H1 (cell line): ENCODE measurements around the gene ZDHHC5. TPM values are rescaled to one million over a fixed set of nuclear protein-coding genes. Genes with fewer than 3 reads are reported as not detected.
A peak's percentile ranks its signal among the peaks of the same experiment; 100 is the strongest.

Source experiments
- BACH1 ChIP-seq: IDR thresholded peaks from 2 replicates; pipeline ENCODE4 v1.6.1; 2012; ENCODE audit warnings: low read length, improper control_type of control experiment
- CBX5 ChIP-seq: fragments of 300-800, 300-1000 bp; sonication (generic); IDR thresholded peaks from 2 replicates; pipeline ENCODE4 v1.7.1; 2016; ENCODE audit warnings: antibody characterized with exemption, low read length, low read depth
- CBX8 ChIP-seq: fragments of 300-800, 300-1000 bp; sonication (generic); IDR thresholded peaks from 2 replicates; pipeline ENCODE4 v1.7.1; 2016; ENCODE audit warnings: low read depth, low read length, borderline replicate concordance
- CHD2 ChIP-seq: IDR thresholded peaks from 2 replicates; pipeline ENCODE4 v1.6.1; 2012; ENCODE audit warnings: low read length, improper control_type of control experiment
- CREB1 ChIP-seq: IDR thresholded peaks from 2 replicates; pipeline ENCODE4 v1.6.1; 2012; ENCODE audit warnings: inconsistent platforms
- GTF2F1 ChIP-seq: IDR thresholded peaks from 2 replicates; pipeline ENCODE4 v1.6.1; 2012; ENCODE audit warnings: low read depth, low read length, improper control_type of control experiment, borderline replicate concordance
- HDAC2 ChIP-seq, 2 experiments: fragments of 300-600 bp in 1 of 2; sonication (generic) in 1 of 2; IDR thresholded peaks; 2 replicates each; pipeline ENCODE4 v1.6.1; 2011 to 2012; ENCODE audit warnings: low read depth in 2 of 2, low read length in 2 of 2, mild to moderate bottlenecking in 2 of 2, moderate library complexity in 2 of 2, borderline replicate concordance in 1 of 2, inconsistent platforms in 1 of 2
- JUN ChIP-seq: IDR thresholded peaks from 2 replicates; pipeline ENCODE4 v1.6.1; 2011; ENCODE audit warnings: low read depth, mild to moderate bottlenecking, improper control_type of control experiment, low read length
- KDM1A ChIP-seq: fragments of 200-600, 300-600 bp; sonication (generic); IDR thresholded peaks from 2 replicates; pipeline ENCODE4 v1.7.1; 2016; ENCODE audit warnings: mild to moderate bottlenecking, low read length, borderline replicate concordance
- NANOG ChIP-seq: IDR thresholded peaks from 2 replicates; pipeline ENCODE4 v1.6.1; 2011; ENCODE audit warnings: low read length, low read depth, mild to moderate bottlenecking, inconsistent platforms; ENCODE audit not compliant: insufficient read depth, poor library complexity, severe bottlenecking
- POU5F1 ChIP-seq: IDR thresholded peaks from 2 replicates; pipeline ENCODE4 v1.6.1; 2011; ENCODE audit warnings: low read depth, mild to moderate bottlenecking, low read length, moderate library complexity
- RBBP5 ChIP-seq: IDR thresholded peaks from 2 replicates; pipeline ENCODE4 v1.7.1; 2012; ENCODE audit warnings: low read depth, mild to moderate bottlenecking, inconsistent platforms, low read length, moderate library complexity, borderline replicate concordance
- RFX5 ChIP-seq: IDR thresholded peaks from 2 replicates; pipeline ENCODE4 v1.6.1; 2011; ENCODE audit warnings: low read depth, low read length, improper control_type of control experiment, borderline replicate concordance
- RNF2 ChIP-seq: fragments of 200-900, 300-1000 bp; sonication (generic); IDR thresholded peaks from 2 replicates; pipeline ENCODE4 v1.7.1; 2016; ENCODE audit warnings: borderline replicate concordance, low read depth, mild to moderate bottlenecking, antibody characterized with exemption, low read length; ENCODE audit not compliant: poor library complexity, severe bottlenecking; ENCODE audit errors: missing control alignments
- SIX5 ChIP-seq: IDR thresholded peaks from 2 replicates; pipeline ENCODE4 v1.6.1; 2011; ENCODE audit warnings: mild to moderate bottlenecking, low read depth, low read length
- SP1 ChIP-seq: IDR thresholded peaks from 2 replicates; pipeline ENCODE4 v1.6.1; 2011; ENCODE audit warnings: low read depth, low read length
- SP4 ChIP-seq: IDR thresholded peaks from 2 replicates; pipeline ENCODE4 v1.6.1; 2012; ENCODE audit warnings: low read length, inconsistent platforms
- SUZ12 ChIP-seq: fragments of 200-600 bp; sonication (generic); IDR thresholded peaks from 2 replicates; pipeline ENCODE4 v1.6.1; 2012; ENCODE audit warnings: mild to moderate bottlenecking, inconsistent platforms, low read length, moderate library complexity, mixed read lengths
- TAF1 ChIP-seq: IDR thresholded peaks from 2 replicates; pipeline ENCODE4 v1.6.1; 2011; ENCODE audit warnings: mild to moderate bottlenecking, low read depth, low read length
- TCF12 ChIP-seq: IDR thresholded peaks from 2 replicates; pipeline ENCODE4 v1.6.1; 2011; ENCODE audit warnings: low read depth, mild to moderate bottlenecking, low read length
- TEAD4 ChIP-seq: IDR thresholded peaks from 2 replicates; pipeline ENCODE4 v1.6.1; 2012; ENCODE audit warnings: low read depth, low read length, inconsistent platforms, mixed read lengths
- ZNF274 ChIP-seq: IDR thresholded peaks from 2 replicates; pipeline ENCODE4 v1.7.0; 2012; ENCODE audit warnings: low read length, borderline replicate concordance; ENCODE audit errors: extremely low read depth
- polyA plus RNA-seq, 7 experiments: library from polyadenylated mRNA; depleted of rRNA in 3 of 7; stranded (reverse) in 5 of 7; unstranded in 2 of 7; fragments of >200 nt in 5 of 7; fragments of 200-250 nt in 2 of 7; gene quantifications; 1 replicate in 5 of 7; 2 replicates in 1 of 7; 4 replicates in 1 of 7; pipeline versions ENCODE4 v1.2.1 to v1.2.3, GENCODE V29; 2011 to 2013; ENCODE audit warnings: missing spikeins in 2 of 7, mixed read lengths in 2 of 7
- total RNA-seq: library from RNA; stranded (reverse); fragmentation: NEBNext Ultra II Directional; extraction: Animal tissue kit (Norgen Biotek cat#: 25700); gene quantifications from 2 replicates; pipeline ENCODE4 v1.2.1, GENCODE V29; 2021
- TF ChIP-seq, protein P1 (sequence below): IDR thresholded peaks from 2 replicates; pipeline ENCODE4 v1.6.1; 2012; ENCODE audit warnings: low read length, inconsistent platforms

Gene ZDHHC5
- total and polyA plus RNA-seq, 2 of the 8 experiments (the other 6 are each of a cell fraction or from before 2014, with no cell fraction given), result 40.0 to 56.3 TPM

GRCh38 chr11:57657194-57658022 is 10.5 kb upstream of the ZDHHC5 start, which contains the start of gene CLP1 (continued):
- TF ChIP-seq RBBP5, result no peak
- no peak for TF ChIP-seq RNF2
- no peak for TF ChIP-seq GTF2F1
- no peak for TF ChIP-seq POU5F1
- no peak for TF ChIP-seq CBX5
- no peak for TF ChIP-seq SUZ12
- peak; percentile 66 for TF ChIP-seq SP1
- no peak for TF ChIP-seq BACH1
- TF ChIP-seq CBX8, result no peak
- TF ChIP-seq CHD2, result peak; percentile 97
- TF ChIP-seq TEAD4, result no peak
- no peak for TF ChIP-seq ZNF274
- peak; percentile 91 for TF ChIP-seq SIX5
- TF ChIP-seq SP4, result 0 out of 2 replicates have a peak, but pooled peaks have one; percentile 45
- TF ChIP-seq KDM1A, result no peak
- no peak for TF ChIP-seq RFX5
- TF ChIP-seq JUN, result no peak
- no peak for TF ChIP-seq NANOG
- TF ChIP-seq, protein P1, sequence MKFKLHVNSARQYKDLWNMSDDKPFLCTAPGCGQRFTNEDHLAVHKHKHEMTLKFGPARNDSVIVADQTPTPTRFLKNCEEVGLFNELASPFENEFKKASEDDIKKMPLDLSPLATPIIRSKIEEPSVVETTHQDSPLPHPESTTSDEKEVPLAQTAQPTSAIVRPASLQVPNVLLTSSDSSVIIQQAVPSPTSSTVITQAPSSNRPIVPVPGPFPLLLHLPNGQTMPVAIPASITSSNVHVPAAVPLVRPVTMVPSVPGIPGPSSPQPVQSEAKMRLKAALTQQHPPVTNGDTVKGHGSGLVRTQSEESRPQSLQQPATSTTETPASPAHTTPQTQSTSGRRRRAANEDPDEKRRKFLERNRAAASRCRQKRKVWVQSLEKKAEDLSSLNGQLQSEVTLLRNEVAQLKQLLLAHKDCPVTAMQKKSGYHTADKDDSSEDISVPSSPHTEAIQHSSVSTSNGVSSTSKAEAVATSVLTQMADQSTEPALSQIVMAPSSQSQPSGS, result 0 out of 2 replicates have a peak, but pooled peaks have one; percentile 29
- TF ChIP-seq CREB1, result peak; percentile 88
- TF ChIP-seq HDAC2 (IDR thresholded peaks at IDR 0.05; ENCODE audit: borderline replicate concordance in 1 of 2, low read depth in 2 of 2, low read length in 2 of 2), result peak in 1 of 2 experiments; percentile 62; a peak in 1 of 4 replicates
- no peak for TF ChIP-seq TCF12
- TF ChIP-seq TAF1, result peak; percentile 68
